Midbrain (tissue), 1 donor: ENCODE results near the gene HECW1.
"Not testable (repeated sequence)": the region's sequence is repeated elsewhere in the genome, so short reads cannot be mapped to it uniquely, and the experiment has no call there.

ENCODE experiments used
- DNase-seq: peaks from one replicate; lab custom pipeline; 2025; lab: John Stamatoyannopoulos, UW

HECW1 gene

GRCh38 chr7:43577485-43577951 is 465.1 kb downstream of the HECW1 start:
- DNase-seq, result no peak

DNA sequence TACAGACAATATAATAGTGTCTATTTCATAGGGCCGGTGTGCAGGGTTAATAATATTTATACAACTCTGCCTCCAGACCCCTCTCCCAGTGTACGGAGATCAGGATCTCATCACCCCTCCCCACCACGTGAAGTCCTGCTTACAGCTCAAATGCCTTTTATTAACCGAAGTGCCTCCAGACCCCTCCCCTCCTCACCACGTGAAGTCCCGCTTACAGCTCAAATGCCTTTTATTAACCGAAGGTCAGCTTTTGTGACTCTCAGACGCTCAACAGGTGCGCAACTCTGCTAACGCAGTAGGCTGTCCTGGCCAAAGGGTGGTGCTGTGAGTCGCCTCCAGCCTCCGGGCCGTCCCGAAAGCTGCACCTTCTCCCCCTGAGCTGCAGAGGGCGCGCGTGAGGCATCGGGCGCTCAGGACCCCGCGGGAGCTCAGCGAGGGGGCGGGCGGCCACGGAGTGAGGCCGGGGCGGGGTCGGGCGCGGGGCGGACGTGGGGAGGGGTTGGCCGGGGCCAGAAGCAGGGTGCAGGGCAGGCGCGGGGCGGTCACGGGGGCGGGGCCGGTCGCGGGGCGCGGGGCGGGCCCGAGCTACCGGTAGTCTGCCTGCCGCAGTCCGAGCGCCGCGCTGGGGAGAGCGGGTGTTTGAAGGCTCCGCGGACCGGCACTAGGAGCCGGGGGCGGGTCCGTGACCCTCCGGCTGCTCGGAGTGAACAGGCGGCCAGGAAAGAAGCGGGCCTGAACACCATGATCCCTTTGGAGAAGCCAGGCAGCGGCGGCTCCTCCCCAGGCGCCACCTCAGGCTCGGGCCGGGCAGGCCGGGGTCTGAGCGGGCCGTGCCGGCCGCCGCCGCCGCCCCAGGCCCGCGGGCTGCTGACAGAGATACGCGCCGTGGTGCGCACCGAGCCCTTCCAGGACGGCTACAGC is 470.3 kb downstream of the HECW1 start, which contains the start of gene STK17A:
TSS of gene STK17A (plus strand) at position 606 of the 921 bp plus-strand sequence. CDS start at position 742, 136 bp downstream.
- peak; percentile 86 for DNase-seq

- DNase-seq, result peak; percentile 66
Observed at GRCh38 chr7:43583424-43584194, 471.2 kb downstream of the HECW1 start.

DNA sequence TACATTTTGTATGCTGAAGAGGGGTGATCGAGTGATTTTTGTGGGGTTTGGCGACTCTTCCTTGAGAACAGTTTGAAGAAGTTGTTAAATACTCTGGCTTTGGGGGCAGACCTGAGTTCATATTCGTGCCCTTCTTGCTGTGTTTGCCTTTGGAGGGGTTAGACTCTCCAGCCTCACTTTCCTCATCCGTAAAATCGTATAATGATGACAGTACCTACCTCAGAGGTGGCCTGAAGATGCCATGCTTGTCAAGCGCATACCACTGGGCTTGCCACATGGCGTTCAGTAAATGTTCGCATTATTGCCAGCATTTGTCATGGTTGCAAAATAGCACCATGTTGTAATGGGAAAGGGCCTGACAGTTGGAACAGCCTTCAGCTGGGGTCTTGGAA is 471.7 kb downstream of the HECW1 start:
- peak; percentile 4 for DNase-seq

DNA sequence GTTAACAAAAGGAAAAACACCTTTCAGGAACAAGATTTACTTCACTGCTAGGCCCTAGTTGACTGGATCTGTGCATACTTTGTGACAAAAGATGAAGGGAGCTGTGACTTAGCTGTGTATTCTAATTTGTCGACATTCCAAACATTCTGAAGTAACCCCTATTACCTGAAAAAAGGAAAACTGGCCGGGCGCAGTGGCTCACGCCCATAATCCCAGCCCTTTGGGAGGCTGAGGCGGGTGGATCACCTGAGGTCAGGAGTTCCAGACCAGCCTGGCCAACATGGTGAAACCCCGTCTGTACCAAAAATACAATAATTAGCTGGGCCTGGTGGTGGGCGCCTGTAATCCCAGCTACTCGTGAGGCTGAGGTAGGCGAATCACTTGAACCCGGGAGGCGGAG is 472.3 kb downstream of the HECW1 start:
- not testable (repeated sequence) for DNase-seq

GRCh38 chr7:43585562-43585961 is 473.1 kb downstream of the HECW1 start:
- no peak for DNase-seq

DNA sequence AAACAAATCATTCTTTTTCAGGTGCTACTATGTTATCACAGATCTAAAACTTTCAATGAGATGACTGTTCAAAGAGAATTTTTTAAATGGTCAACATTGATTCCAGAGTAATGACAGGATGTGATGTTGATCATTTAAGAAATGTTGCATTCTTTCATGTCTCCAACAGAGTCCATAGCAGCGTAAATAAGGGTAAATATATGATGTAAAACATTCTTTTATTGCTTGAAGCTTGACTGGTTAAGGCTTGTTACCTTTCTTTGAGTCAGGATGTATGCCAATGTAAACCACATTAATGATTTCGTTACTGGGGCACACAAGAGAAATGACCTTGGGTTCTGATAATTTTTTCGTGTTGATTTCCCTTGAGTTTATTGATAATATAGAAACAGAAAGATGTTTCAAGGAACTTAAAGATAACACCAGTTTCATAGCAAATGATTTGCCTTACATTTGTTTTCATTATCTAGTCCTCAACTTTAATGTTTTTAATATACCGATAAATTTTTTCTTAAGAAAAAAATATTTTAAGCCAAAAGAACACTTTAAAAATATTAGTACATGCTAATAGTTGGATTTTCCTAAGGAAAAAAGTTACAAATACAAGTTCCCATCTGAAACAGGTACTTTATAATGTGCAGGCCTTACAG is 473.9 kb downstream of the HECW1 start:
- no peak for DNase-seq

GRCh38 chr7:43588477-43589132 is 476.2 kb downstream of the HECW1 start:
- no peak for DNase-seq

DNA sequence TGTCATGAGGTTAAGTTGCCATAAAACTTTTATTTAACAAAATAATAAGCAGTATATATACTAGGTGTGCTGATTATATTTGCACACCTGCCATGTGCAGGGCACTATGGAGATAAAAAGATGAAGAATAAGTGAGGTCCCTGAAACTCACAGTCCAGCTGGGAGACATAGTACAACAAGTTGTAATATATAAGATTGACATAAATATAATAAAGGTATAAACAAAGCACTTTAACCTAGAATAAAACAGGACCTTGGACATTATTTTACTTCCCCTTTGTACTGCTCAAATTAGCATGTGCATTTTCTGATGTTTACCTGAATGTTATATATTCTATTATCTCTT is 476.7 kb downstream of the HECW1 start:
- DNase-seq, result no peak

- no peak for DNase-seq
Observed at GRCh38 chr7:43589728-43590127, 477.3 kb downstream of the HECW1 start.

GRCh38 chr7:43590862-43591557 is 478.6 kb downstream of the HECW1 start:
- no peak for DNase-seq

DNA sequence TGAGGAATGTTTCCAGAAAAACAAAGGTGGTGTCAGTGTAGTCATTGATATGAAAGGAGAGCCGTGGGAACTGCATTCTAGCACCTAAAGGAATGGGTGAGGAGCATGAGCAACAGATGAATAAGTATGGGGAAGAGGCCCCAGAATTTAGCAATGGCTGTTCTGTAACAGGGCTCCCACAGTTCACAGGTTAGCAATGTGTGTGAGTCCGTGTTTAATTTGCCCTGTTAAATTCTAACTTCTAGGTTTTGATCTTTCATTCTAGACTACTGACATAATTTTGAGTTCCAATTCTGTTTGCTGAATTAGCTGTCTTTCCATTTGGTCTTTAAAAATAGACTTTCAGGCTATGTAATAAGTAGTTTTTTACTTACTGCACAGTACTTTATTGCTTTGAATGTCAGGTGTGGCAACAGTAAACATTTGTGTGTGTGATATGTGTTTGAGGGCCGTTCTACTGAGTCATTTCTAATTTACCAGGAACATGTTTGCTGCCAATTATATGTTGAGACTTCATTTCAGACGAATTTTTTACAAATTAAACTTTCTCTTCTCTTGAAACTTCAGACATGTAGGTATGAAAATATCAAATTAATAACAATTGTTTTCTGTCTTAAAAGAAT is 479.2 kb downstream of the HECW1 start:
- DNase-seq, result no peak

- no peak for DNase-seq
Observed at GRCh38 chr7:43592326-43592725, 479.9 kb downstream of the HECW1 start.

DNA sequence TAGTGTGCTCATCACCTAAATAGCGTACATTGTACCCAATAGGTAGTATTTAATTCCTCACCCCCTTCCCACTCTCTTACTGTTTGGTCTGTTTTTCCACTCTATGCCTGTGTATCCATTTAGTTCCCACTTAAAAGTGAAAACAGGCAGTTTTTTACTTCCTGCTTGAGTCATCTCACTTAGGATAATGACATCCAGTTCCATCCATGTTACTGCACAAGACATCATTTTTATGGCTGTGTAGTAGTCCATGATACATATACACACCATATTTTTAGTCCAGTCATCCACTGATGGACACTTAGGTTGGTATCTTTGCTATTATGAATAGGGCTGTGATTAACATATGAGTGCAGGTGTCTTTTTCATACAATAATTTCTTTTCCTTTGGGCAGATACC is 480.6 kb downstream of the HECW1 start:
- DNase-seq, result no peak

- DNase-seq, result no peak
Observed at GRCh38 chr7:43594020-43594419, 481.6 kb downstream of the HECW1 start.

- not testable (repeated sequence) for DNase-seq
Observed at GRCh38 chr7:43596426-43596825, 484.0 kb downstream of the HECW1 start.

DNA sequence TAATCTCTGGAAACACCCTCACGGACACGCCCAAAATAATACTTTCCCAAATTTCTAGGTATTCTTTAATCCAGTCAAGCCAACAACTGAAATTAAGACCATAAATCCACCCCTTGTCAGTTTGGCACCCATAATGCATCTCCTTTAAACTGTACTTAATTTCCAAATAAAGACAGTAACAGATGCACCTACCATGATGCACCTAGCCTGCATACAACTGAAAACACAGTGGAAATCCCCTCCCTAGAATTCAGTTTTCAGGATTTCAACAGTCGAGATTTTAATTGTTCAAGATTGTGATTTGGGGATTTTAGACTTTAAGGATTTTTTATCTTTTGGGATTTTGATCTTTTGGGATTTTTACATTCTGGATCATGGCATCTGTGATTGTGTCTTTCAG is 487.6 kb downstream of the HECW1 start:
- DNase-seq, result no peak

GRCh38 chr7:43602256-43602655 is 489.8 kb downstream of the HECW1 start:
- no peak for DNase-seq

GRCh38 chr7:43604251-43604650 is 491.8 kb downstream of the HECW1 start:
- DNase-seq, result no peak

DNA sequence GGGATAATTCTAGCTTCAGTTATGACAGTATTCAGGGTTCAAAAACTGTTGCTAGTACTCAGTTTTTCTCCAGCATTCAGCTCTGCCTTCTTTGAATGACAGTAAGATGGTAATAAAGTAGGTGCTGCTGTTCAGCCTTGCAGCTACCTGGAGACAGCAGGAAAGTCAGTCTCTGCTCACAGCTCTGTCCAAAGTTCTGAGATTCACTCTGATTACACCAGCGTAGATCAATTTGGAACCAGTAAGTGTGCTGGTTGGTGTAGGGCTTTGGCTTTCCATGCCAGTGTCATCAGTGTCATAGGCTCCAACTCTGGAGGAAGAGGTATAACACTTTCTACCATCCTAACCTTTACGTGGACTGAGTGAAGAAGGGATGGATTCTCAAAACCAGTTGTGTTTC is 496.6 kb downstream of the HECW1 start:
- DNase-seq, result no peak

- DNase-seq, result no peak
Observed at GRCh38 chr7:43612128-43612527, 499.7 kb downstream of the HECW1 start.
